Vagina (tissue), 2 donors: ENCODE data around the gene NAA40.

Experiments used
- CTCF ChIP-seq, 3 experiments: fragments of 450-650 bp in 2 of 3; fragments of 200-600 bp in 1 of 3; sonication (generic) in 1 of 3; IDR thresholded peaks; one replicate each; pipeline ENCODE4 v1.5.1; 2017 to 2019; ENCODE audit warnings: antibody characterized with exemption in 3 of 3, mild to moderate bottlenecking in 2 of 3, moderate library complexity in 2 of 3
- POLR2A ChIP-seq, 2 donors: fragments of 450-650 bp; IDR thresholded peaks; one replicate each; pipeline ENCODE4 v1.6.1; 2017; ENCODE audit warnings: antibody characterized with exemption in 2 of 2, mild to moderate bottlenecking in 2 of 2, moderate library complexity in 2 of 2

- TF ChIP-seq CTCF (IDR thresholded peaks at IDR 0.05) = no peak
- no peak for TF ChIP-seq POLR2A (IDR thresholded peaks at IDR 0.05)
These were observed 67.6 kb downstream of the NAA40 start for GRCh38 chr11:64006398-64006797.
